ENCODE data around the gene HLA-DPA1.
A peak's percentile ranks its signal among the peaks of the same experiment; 100 is the strongest.
"Not testable (repeated sequence)": the region's sequence is repeated elsewhere in the genome, so short reads cannot be mapped to it uniquely, and the experiment has no call there.

Gene HLA-DPA1

DNA sequence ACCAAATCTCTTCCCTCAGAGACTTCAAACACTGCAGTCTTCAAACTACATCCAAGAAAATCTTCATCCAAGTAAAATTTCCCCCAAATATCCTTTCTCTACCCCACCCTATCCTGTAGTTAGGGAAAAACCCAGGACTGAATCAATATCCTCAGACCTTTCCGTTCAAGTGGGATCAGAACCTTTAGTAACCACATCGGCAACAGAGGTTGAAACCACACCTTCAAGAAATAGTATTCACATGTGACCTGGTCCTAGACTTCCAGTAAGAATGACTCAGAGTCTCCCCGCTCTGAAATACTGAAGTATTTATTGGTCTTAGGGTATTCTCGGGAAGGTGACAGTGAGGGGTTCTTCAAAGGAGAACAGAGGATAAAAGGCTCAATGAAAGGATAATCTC is 8.7 kb downstream of the HLA-DPA1 start:
- DNase-seq (ENCODE audit: low read depth in 3 of 3), result no peak

DNA sequence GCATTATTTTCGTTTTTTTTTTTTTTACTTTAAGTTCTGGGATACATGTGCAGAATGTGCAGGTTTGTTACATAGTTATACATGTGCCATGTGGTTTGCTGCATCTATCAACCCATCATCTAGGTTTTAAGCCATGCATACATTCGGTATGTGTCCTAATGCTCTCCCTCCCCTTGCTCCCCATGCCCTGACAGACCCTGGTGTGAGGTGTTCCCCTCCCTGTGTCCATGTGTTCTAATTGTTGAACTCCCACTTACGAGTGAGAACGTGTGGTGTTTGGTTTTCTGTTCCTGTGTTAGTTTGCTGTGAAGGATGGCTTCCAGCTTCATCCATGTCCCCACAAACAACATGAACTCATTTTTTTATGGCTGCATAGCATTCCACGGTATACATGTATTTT is 10.0 kb downstream of the HLA-DPA1 start:
- DNase-seq (ENCODE audit: low read depth in 3 of 3), result not testable (repeated sequence)

DNA sequence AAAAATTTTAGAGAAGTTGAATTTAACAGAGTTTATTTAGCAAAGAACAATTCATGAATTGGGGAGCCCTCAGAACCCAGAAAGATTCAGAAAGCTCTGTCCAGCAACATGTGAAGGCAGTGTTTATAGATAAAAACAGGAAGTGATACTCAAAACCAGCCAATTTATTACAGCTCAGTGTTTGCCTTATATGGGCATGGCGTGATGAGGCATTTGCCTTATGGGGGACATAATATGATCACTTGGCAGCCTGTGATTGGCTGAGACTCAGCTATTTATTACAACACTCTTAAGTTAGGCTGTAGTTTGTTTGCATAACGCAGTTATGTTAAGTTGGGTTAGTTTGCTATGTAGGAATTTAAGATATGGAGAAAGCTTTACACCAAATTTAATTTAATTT is 11.5 kb downstream of the HLA-DPA1 start:
- DNase-seq (ENCODE audit: low read depth in 3 of 3), result no peak

DNA sequence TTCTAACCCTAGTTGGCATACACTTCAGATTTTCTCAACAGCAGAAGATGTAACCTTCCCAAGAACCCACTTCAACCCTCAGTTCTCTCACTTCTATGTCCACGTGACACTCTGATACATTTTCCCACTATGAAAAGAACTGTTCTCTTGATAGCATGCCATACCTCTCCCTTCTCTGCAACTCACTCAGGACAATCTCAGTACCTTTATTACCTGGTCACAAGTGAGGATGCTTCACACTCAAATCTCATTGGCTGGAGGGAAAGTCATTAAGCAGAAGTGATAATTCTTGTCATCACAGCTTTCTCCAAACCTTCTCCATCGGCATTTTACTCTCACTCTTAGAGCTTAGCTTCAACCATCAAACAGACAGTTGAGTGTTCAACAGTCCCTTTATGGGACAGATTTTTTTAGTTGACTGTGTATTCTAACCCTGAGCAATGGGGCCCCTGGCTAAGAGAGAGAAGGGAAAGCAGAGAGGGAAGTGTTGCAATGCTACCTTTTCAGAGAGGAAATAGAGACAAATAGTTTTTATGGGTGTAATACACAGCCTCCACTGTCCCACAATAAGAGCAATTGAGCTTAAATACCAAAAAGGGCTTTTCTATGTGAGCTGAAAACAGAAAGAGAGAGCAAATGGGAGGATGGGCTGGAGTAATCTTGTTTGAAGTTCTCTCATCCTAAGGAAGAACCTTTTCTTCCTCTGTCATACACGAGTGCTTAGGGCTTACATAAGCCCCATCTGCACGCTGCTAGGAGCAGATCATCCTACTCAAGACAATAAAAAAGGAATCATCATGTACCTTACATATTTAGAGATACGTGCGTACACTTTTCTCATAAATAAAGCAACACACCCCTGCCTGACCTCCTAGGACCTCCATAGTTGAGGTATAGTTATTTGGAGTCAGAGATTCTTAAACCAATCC is 16.0 kb downstream of the HLA-DPA1 start:
- no peak for DNase-seq (ENCODE audit: low read depth in 3 of 3)

GRCh38 chr6:33053230-33053629 is 20.2 kb downstream of the HLA-DPA1 start:
- DNase-seq (ENCODE audit: low read depth in 3 of 3), result no peak

- no peak for DNase-seq (ENCODE audit: low read depth in 3 of 3)
Observed at GRCh38 chr6:33052627-33053026, 20.8 kb downstream of the HLA-DPA1 start.

DNA sequence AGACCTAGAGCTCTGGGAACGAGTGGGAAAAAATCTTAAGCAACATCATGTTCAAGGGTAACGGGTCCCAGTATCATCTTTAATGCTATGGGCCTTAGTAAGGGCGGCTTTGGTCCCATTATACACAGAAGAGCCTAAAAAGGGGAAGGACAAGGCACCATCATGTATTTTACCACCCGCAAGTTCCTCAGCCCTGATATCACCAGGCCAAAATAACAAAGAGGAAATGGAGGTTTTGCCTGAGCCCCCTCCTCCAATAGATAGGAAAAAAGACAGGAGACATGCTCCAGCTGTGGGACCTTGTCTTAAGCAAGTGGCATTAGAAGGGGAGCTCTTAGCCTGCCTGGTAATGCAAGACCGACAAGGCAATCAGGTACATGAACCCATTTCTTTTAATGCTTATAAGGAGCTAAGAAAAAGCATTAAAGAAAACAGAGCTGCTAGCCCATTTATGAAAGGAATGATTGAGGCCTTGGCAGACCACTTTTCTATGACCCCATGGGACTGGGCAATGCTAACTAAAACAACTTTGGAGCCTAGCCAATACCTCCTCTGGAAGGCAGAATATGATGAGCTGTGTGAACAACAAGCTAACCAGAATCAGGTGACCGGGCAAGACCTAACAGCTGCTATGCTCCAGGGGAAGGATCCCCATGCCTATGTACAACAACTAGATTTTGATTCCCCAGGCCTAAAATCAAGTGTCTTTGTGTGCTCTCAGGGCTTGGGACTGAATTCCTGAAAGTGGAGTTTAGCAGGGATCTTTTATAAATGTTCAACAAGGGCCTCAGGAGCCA is 23.2 kb downstream of the HLA-DPA1 start:
- no peak for DNase-seq (ENCODE audit: low read depth in 3 of 3)

DNA sequence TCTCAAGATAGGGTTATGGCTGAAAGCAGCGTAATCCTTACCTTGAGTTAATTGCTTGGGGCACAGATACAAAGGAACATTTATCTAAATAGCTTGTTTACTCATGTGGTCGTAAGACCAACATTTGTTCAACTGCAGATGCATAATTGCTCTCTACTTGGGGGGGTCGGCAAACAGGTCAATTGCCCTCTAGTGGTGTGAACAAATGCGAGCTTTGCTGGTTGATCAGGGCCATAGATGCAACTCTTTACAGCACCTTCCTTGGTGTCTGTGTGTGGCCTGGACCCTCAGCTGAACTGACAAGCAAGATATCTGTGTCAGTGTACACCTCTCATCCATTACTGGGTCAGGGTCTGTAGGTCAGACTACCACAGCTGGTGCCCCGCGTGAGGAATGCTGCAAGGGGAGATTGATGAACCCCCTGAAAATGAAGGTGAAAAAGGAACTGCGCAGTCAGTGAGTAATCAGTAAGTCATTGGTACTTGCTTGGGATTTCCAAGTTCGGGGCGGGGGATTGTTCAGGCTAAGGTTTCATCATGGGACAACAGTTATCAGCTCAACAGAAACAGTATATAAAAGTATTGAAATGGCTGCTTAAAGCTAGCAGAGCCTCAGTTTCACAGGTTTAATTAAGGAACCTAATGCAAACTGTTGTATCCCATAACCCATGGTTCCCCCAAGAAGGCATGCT is 24.0 kb downstream of the HLA-DPA1 start:
- DNase-seq (ENCODE audit: low read depth in 3 of 3), result no peak

GRCh38 chr6:33040157-33040556 is 33.3 kb downstream of the HLA-DPA1 start:
- no peak for DNase-seq (ENCODE audit: low read depth in 3 of 3)

GRCh38 chr6:33036535-33036934 is 36.9 kb downstream of the HLA-DPA1 start:
- no peak for DNase-seq (ENCODE audit: low read depth in 3 of 3)

DNA sequence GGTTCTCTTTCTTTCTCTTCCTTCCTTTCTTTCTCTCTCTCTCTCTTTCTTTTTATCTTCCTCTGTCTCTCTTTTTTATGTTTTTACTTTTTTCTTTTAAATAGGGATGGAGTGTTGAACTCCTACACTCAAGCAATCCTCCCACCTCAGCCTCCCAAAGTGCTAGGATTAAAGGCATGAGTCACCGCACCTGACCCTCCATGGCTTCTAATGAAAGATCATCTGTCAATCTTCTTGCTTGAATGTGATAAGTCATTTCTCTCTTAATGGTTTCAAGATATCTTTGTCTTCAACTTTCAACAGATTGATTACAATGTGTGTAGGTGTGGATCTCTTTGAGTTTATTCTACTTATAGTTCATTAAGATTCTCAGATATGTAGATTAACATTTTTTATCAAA is 38.9 kb downstream of the HLA-DPA1 start:
- no peak for DNase-seq (ENCODE audit: low read depth in 3 of 3)

- DNase-seq (ENCODE audit: low read depth in 3 of 3), result no peak
Observed at GRCh38 chr6:33030245-33030644, 43.2 kb downstream of the HLA-DPA1 start.

DNA sequence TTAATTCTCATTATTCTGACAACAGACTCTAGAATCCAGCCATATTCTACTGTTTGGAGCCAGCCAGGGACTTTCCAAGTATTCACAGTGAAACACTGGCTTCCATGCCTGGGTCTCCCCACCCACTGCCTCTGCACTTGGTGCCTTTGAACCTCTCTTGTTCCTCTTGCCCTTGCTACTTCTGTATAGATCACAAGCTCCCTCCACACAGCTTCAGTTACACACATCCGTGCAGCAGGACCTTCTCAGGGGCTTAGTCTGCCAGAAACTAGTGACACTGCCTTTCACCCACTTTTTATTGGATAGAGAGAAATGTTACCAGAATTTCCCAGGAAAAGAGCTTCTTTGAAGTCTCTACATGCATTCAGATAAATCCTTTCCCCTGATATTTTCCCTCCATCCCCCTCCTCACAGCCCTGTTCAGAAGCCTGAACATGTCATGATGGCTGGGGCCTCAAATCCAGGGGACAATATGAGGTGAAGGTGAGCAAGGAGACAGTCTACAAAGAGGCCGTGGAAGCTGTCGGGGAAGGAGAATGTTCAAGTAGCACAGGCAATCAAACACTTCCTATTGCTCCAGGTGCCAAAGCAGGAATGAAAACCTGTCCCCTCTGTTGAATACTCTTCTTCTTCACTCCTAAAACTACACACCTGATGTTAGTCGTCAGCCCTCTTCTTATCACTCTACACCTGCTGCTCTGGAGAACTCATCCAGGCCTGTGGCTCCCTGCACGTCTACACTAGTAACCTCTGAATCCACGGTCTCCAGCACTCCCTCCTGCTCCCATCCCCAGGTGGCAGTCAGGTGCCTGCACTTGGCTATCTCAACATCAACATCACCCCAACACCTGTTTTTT is 43.9 kb downstream of the HLA-DPA1 start:
- DNase-seq (ENCODE audit: low read depth in 3 of 3), result no peak

- DNase-seq (ENCODE audit: low read depth in 3 of 3), result no peak
Observed at GRCh38 chr6:33028220-33028849, 45.1 kb downstream of the HLA-DPA1 start.

DNA sequence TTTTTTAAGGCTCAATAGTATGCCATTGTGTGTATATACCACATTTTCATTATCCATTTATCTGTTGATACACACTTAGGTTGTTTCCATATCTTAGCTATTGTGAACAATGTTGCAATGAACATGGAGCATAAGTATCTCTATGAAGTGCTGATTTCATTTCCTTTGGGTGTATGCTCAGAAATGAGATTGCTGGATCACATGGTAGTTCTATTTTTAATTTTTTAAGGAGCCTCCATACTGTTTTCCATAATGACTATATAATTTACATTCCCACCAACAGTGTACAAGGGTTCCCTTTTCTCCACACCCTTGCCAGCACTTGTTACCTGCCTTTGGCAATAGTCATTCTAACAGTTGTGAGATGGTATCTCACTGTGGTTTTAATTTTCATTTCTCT is 48.9 kb downstream of the HLA-DPA1 start:
- no peak for DNase-seq (ENCODE audit: low read depth in 3 of 3)

GRCh38 chr6:33023536-33023935 is 49.9 kb downstream of the HLA-DPA1 start:
- DNase-seq (ENCODE audit: low read depth in 3 of 3), result no peak

DNA sequence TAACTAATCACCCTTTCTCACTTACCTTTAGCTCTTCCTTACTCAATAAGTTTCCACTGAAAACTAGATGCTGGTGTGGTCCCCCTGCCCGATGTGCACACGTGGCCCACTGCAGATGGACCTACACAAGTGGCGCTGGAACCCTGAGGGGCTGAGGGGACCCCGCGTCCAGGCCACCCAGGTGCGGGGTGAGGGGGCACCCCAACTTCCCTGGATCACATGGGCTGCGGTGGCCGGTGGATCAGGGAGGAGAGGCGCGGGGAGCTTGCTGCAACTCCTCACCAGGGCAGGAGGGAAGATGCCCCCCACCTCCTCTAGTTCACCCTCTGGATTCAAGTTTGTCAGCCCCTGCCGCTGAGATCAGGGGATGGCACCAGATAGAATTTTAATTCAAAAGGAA is 51.5 kb downstream of the HLA-DPA1 start:
- no peak for DNase-seq (ENCODE audit: low read depth in 3 of 3)

GRCh38 chr6:33019372-33019771 is 54.1 kb downstream of the HLA-DPA1 start:
- no peak for DNase-seq (ENCODE audit: low read depth in 3 of 3)

DNA sequence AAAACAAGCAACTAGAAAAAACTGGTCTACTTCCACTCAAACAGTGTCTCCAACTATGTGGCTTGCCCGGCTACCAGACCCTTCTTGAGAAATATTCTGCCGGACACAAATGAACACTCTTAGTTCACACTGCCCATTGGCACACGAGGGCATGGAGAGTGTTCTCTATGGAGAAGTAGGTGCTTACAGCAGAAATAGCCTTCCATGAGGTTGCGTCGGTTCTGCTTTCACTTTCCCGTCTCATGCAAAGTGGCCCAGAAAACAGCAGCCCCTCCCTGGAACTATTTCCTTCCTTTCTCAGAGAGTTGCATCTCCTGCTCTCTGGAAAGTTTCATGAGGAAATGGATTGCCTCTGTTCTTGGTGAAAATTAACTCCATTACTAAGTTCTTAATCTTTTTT is 54.5 kb downstream of the HLA-DPA1 start:
- peak in 2 of 3 experiments; percentile 13 to 26 for DNase-seq (ENCODE audit: low read depth in 3 of 3)

GRCh38 chr6:33018418-33018817 is 55.0 kb downstream of the HLA-DPA1 start:
- DNase-seq (ENCODE audit: low read depth in 3 of 3), result no peak
